ENCODE results near the gene TMEM186.

GRCh38 chr16:8761078-8761477, 36.4 kb downstream of the TMEM186 start:
- TF ChIP-seq CTCF (conservative IDR thresholded peaks at IDR 0.05 in 1 of 2, IDR thresholded peaks at IDR 0.05 in 1 of 2; ENCODE audit: extremely low read depth in 1 of 2, insufficient read depth in 1 of 2, low read depth in 1 of 2, low read length in 2 of 2) (no peak), EZH2 (IDR thresholded peaks at IDR 0.05; ENCODE audit: borderline replicate concordance, low read length) (no peak)
